SK-N-SH treated with all-trans-retinoic acid at 6 μM for 48 hours (cell line): ENCODE measurements around the gene C13orf46.

Experiments used
- ATAC-seq: fragments of 200-7000 bp; cut with Tn5 transposase; 3 replicates; pipeline ENCODE4 v1.9.1; 2020; ENCODE audit warnings: mild to moderate bottlenecking, moderate library complexity
- ARNTL ChIP-seq: fragments of 450-650 bp; formaldehyde crosslinking; IDR thresholded peaks from 2 replicates; pipeline ENCODE4 v1.5.0; 2020; ENCODE audit warnings: low read depth, mild to moderate bottlenecking, moderate library complexity, borderline replicate concordance
- BACH2 ChIP-seq: fragments of 250-450 bp; sonication (Bioruptor Pico); IDR thresholded peaks from 2 replicates; pipeline ENCODE4 v1.9.0; 2021; ENCODE audit warnings: mild to moderate bottlenecking, borderline replicate concordance
- CSDC2 ChIP-seq: fragments of 250-450 bp; sonication (Bioruptor Pico); IDR thresholded peaks from 2 replicates; pipeline ENCODE4 v1.5.0; 2020; ENCODE audit warnings: mild to moderate bottlenecking, moderate library complexity
- ESRRG ChIP-seq: fragments of 250-450 bp; sonication (Bioruptor Pico); IDR thresholded peaks from 2 replicates; pipeline ENCODE4 v1.6.1; 2021; ENCODE audit warnings: mild to moderate bottlenecking
- GLIS3 ChIP-seq: fragments of 250-450 bp; sonication (Bioruptor Pico); IDR thresholded peaks from 2 replicates; pipeline ENCODE4 v1.5.0; 2020; ENCODE audit warnings: mild to moderate bottlenecking, moderate library complexity
- ISL1 ChIP-seq: fragments of 250-450 bp; sonication (Bioruptor Pico); IDR thresholded peaks from 2 replicates; pipeline ENCODE4 v2.1.2; 2022; ENCODE audit warnings: mild to moderate bottlenecking, moderate library complexity
- OSR1 ChIP-seq: fragments of 250-450 bp; sonication (Bioruptor Pico); IDR thresholded peaks from 2 replicates; pipeline ENCODE4 v1.8.0; 2022; ENCODE audit warnings: moderate library complexity, mild to moderate bottlenecking, inconsistent platforms
- RARB ChIP-seq: fragments of 250-450 bp; sonication (Bioruptor Pico); IDR thresholded peaks from 2 replicates; pipeline ENCODE4 v1.8.0; 2021; ENCODE audit warnings: mild to moderate bottlenecking, moderate library complexity
- SNAI2 ChIP-seq: fragments of 250-450 bp; sonication (Bioruptor Pico); IDR thresholded peaks from 2 replicates; pipeline ENCODE4 v1.5.0; 2020; ENCODE audit warnings: mild to moderate bottlenecking, moderate library complexity
- TCF4 ChIP-seq: fragments of 250-450 bp; sonication (Bioruptor Pico); IDR thresholded peaks from 2 replicates; pipeline ENCODE4 v1.8.0; 2021; ENCODE audit warnings: mild to moderate bottlenecking, moderate library complexity, borderline replicate concordance
- ZC3H10 ChIP-seq: fragments of 250-450 bp; sonication (Bioruptor Pico); IDR thresholded peaks from 2 replicates; pipeline ENCODE4 v1.5.1; 2021; ENCODE audit warnings: mild to moderate bottlenecking, moderate library complexity
- ZFP3 ChIP-seq: fragments of 250-450 bp; sonication (Bioruptor Pico); IDR thresholded peaks from 2 replicates; pipeline ENCODE4 v1.5.0; 2020; ENCODE audit warnings: mild to moderate bottlenecking, moderate library complexity
- ZFP30 ChIP-seq: fragments of 450-650 bp; formaldehyde crosslinking; IDR thresholded peaks from 2 replicates; pipeline ENCODE4 v1.5.0; 2022; ENCODE audit warnings: mild to moderate bottlenecking, moderate library complexity
- ZNF70 ChIP-seq: fragments of 450-650 bp; formaldehyde crosslinking; IDR thresholded peaks from 2 replicates; pipeline ENCODE4 v1.5.0; 2020; ENCODE audit warnings: mild to moderate bottlenecking, moderate library complexity
- TF ChIP-seq, protein P1 (sequence below): fragments of 250-450 bp; sonication (Bioruptor Pico); IDR thresholded peaks from 2 replicates; pipeline ENCODE4 v1.5.1; 2020; ENCODE audit warnings: low read depth, mild to moderate bottlenecking, moderate library complexity
- TF ChIP-seq, protein P2 (sequence below): fragments of 250-450 bp; sonication (Bioruptor Pico); IDR thresholded peaks from 2 replicates; pipeline ENCODE4 v1.5.0; 2020; ENCODE audit warnings: mild to moderate bottlenecking, moderate library complexity
- TF ChIP-seq, protein P3 (sequence below): fragments of 250-450 bp; sonication (Bioruptor Pico); IDR thresholded peaks from 2 replicates; pipeline ENCODE4 v1.8.0; 2021; ENCODE audit warnings: low read depth, mild to moderate bottlenecking, moderate library complexity, borderline replicate concordance
- TF ChIP-seq, protein P4 (sequence below): fragments of 250-450 bp; sonication (Bioruptor Pico); IDR thresholded peaks from 2 replicates; pipeline ENCODE4 v1.5.1; 2021; ENCODE audit warnings: mild to moderate bottlenecking, moderate library complexity

The C13orf46 gene

DNA sequence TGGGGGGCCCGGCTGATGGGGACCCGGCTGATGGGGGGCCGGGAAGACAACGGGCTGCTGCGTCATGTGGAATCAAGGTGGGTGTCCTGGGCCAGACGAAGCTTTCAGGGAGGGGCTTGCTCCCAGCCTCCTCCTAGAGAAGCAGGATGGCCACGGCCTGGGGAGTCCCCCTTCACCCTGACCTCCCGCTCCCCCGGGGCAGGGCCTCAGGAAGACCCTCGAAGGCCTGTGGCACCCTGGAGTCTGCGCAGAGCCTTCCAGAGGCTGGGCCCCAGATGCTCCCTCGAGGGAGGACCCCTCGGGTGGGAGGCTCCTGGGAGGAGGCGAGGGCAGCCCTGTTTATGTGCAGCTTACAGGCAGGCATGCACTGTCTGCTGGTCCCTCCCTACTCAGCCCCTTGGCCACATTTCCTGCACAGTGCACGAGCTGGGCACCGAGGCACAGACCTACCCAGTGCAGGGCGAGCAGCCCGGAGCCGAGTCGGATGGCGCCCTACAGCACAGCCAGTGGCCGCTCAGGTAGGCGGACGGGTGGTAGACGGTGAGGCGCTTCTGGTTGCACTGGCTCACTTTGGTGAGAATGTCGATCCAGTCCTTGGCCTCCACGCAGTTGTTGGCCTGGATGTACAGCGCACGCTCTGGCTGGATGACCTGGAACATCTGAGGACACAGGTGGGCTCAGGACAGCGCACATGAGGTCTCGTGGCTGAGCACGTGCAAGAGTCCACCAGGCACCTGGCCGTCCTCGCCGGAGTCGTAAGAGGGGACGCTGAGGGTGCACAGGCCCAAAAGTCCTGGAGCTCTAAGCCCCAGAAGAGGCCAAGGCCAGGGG lies 22.4 kb upstream of the C13orf46 start:
- TF ChIP-seq RARB (CRISPR knock-in tag): no peak
- TF ChIP-seq, protein P1, sequence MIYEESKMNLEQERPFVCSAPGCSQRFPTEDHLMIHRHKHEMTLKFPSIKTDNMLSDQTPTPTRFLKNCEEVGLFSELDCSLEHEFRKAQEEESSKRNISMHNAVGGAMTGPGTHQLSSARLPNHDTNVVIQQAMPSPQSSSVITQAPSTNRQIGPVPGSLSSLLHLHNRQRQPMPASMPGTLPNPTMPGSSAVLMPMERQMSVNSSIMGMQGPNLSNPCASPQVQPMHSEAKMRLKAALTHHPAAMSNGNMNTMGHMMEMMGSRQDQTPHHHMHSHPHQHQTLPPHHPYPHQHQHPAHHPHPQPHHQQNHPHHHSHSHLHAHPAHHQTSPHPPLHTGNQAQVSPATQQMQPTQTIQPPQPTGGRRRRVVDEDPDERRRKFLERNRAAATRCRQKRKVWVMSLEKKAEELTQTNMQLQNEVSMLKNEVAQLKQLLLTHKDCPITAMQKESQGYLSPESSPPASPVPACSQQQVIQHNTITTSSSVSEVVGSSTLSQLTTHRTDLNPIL (CRISPR knock-in tag): no peak
- TF ChIP-seq ISL1 (CRISPR knock-in tag): no peak
- no peak; the same call in 2 of the 3 replicates for ATAC-seq

DNA sequence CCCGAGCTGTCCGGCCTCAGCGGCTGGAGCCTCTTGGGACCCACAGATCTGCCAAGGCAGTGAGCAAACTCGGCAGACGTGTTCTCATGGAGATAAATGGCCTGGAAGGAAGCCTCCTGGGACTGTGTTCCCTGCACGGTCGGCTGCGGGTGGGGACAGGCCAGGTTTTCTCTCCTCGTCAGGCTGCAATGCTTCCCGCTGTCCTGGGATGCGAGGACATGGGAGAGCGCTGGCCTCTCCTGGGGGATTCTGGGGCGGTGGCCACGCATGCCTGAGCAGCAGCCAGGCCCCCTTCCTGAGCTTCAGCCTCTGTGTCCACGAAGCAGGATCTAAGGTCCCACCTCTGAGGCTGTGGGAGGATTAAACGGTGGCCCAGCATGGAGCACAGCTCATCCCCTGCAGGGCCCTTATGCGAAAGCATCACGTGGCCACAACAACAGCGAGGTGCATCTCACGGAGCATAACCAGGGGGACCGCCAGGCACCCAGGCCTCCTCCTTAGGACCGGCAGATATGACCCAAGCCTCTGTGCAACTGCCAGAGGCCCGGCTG lies 21.2 kb upstream of the C13orf46 start:
- no peak for TF ChIP-seq ZFP30
- no peak for ATAC-seq

DNA sequence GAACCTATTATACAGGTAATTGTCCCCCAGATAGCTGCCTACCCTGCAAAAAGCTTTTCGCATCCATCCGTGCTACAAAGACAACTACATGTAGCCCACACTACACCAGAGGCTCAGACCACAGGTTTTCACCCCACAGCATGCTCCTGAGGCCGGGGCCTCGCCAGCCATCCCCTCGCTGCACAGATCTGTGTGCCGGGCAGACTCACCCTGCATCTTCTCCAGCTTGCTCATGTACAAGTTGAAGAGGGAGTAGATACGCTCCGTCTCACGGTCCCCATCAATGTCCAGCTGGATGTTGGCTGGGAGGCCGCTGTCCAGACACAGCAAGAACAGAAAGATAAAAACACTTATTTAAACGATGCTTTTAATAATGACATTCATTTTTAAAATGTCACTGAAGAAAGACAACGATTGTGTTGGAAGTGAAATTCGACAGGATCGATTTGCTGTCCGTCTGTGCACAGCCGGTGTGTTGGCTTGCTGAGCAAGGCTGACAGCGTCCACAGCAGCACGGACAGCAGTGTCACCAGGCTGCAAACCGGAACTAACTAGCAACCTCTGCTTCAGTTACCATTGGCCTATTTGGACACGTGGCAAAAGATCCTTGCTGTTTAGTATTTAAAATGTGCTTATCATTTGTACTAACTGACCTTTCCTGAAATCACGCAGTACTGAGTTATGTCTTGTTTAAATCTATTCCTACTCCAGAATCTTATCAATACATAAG lies 18.6 kb upstream of the C13orf46 start:
- ATAC-seq: no peak
- TF ChIP-seq SNAI2 (CRISPR knock-in tag) (no peak), OSR1 (CRISPR knock-in tag) (no peak), TCF4 (CRISPR knock-in tag) (no peak), ESRRG (CRISPR knock-in tag) (no peak), ARNTL (CRISPR knock-in tag) (no peak)
- TF ChIP-seq, protein P2, sequence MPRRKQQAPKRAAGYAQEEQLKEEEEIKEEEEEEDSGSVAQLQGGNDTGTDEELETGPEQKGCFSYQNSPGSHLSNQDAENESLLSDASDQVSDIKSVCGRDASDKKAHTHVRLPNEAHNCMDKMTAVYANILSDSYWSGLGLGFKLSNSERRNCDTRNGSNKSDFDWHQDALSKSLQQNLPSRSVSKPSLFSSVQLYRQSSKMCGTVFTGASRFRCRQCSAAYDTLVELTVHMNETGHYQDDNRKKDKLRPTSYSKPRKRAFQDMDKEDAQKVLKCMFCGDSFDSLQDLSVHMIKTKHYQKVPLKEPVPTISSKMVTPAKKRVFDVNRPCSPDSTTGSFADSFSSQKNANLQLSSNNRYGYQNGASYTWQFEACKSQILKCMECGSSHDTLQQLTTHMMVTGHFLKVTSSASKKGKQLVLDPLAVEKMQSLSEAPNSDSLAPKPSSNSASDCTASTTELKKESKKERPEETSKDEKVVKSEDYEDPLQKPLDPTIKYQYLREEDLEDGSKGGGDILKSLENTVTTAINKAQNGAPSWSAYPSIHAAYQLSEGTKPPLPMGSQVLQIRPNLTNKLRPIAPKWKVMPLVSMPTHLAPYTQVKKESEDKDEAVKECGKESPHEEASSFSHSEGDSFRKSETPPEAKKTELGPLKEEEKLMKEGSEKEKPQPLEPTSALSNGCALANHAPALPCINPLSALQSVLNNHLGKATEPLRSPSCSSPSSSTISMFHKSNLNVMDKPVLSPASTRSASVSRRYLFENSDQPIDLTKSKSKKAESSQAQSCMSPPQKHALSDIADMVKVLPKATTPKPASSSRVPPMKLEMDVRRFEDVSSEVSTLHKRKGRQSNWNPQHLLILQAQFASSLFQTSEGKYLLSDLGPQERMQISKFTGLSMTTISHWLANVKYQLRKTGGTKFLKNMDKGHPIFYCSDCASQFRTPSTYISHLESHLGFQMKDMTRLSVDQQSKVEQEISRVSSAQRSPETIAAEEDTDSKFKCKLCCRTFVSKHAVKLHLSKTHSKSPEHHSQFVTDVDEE (CRISPR knock-in tag): no peak
- TF ChIP-seq, protein P1 (CRISPR knock-in tag): no peak

DNA sequence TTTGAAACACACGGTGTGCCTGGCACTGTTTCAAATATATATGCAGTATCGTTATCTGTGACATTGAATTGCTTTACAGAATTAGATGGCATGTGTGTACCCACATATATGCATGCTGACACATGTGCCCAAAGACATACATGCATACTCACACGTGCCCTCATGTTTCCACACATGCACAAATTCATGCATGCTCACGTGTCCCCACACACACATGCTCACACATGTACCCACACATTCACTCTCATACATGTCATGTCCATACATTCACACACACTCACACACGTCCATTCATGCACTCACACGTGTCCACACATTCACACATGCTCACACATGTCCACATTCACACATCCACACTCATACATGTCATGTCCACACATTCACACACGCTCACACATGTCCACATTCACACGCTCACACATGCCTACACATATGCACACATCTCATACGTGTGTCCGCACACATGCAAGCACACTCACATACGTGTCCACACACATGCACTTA lies 17.9 kb upstream of the C13orf46 start:
- ATAC-seq: no peak
- no peak for TF ChIP-seq ZNF70
- TF ChIP-seq, protein P3, sequence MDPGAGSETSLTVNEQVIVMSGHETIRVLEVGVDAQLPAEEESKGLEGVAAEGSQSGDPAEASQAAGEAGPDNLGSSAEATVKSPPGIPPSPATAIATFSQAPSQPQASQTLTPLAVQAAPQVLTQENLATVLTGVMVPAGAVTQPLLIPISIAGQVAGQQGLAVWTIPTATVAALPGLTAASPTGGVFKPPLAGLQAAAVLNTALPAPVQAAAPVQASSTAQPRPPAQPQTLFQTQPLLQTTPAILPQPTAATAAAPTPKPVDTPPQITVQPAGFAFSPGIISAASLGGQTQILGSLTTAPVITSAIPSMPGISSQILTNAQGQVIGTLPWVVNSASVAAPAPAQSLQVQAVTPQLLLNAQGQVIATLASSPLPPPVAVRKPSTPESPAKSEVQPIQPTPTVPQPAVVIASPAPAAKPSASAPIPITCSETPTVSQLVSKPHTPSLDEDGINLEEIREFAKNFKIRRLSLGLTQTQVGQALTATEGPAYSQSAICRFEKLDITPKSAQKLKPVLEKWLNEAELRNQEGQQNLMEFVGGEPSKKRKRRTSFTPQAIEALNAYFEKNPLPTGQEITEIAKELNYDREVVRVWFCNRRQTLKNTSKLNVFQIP (CRISPR knock-in tag): no peak
- TF ChIP-seq, protein P1 (CRISPR knock-in tag): no peak
- TF ChIP-seq OSR1 (CRISPR knock-in tag): no peak
- TF ChIP-seq BACH2 (CRISPR knock-in tag): no peak
- TF ChIP-seq SNAI2 (CRISPR knock-in tag): no peak
- TF ChIP-seq, protein P2 (CRISPR knock-in tag): no peak
- TF ChIP-seq, protein P4, sequence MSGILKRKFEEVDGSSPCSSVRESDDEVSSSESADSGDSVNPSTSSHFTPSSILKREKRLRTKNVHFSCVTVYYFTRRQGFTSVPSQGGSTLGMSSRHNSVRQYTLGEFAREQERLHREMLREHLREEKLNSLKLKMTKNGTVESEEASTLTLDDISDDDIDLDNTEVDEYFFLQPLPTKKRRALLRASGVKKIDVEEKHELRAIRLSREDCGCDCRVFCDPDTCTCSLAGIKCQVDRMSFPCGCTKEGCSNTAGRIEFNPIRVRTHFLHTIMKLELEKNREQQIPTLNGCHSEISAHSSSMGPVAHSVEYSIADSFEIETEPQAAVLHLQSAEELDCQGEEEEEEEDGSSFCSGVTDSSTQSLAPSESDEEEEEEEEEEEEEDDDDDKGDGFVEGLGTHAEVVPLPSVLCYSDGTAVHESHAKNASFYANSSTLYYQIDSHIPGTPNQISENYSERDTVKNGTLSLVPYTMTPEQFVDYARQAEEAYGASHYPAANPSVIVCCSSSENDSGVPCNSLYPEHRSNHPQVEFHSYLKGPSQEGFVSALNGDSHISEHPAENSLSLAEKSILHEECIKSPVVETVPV (CRISPR knock-in tag): no peak
- no peak for TF ChIP-seq CSDC2
- TF ChIP-seq ZFP3 (CRISPR knock-in tag): no peak
- TF ChIP-seq ISL1 (CRISPR knock-in tag): no peak
- no peak for TF ChIP-seq GLIS3 (CRISPR knock-in tag)
- no peak for TF ChIP-seq RARB (CRISPR knock-in tag)
- TF ChIP-seq ZC3H10 (CRISPR knock-in tag): no peak
- no peak for TF ChIP-seq ARNTL (CRISPR knock-in tag)
